AG20443 (cell line): ENCODE data around the gene OLFML2A.

Experiments
- DNase-seq: peaks from one replicate; pipeline ENCODE4 v3.0.0; 2012; ENCODE audit warnings: low spot score, mixed read lengths

Gene OLFML2A

GRCh38 chr9:124797343-124798103 lies 20.6 kb downstream of the OLFML2A start:
- no peak for DNase-seq

- no peak for DNase-seq
Measured at GRCh38 chr9:124799274-124800006, 22.5 kb downstream of the OLFML2A start.

GRCh38 chr9:124800306-124801259 lies 23.6 kb downstream of the OLFML2A start:
- DNase-seq, result peak; percentile 39

GRCh38 chr9:124801356-124801755 lies 24.4 kb downstream of the OLFML2A start:
- DNase-seq, result no peak

- no peak for DNase-seq
Measured at GRCh38 chr9:124802426-124802825, 25.5 kb downstream of the OLFML2A start.

GRCh38 chr9:124803911-124804310 lies 27.0 kb downstream of the OLFML2A start:
- no peak for DNase-seq

GRCh38 chr9:124805186-124805585 lies 28.3 kb downstream of the OLFML2A start:
- no peak for DNase-seq

GRCh38 chr9:124808246-124808956 lies 31.5 kb downstream of the OLFML2A start:
- DNase-seq, result no peak

GRCh38 chr9:124809211-124809610 lies 32.3 kb downstream of the OLFML2A start:
- no peak for DNase-seq

- DNase-seq, result no peak
Measured at GRCh38 chr9:124809741-124810500, 33.0 kb downstream of the OLFML2A start.

GRCh38 chr9:124810663-124811355 lies 33.9 kb downstream of the OLFML2A start:
- DNase-seq, result peak; percentile 87

- peak; percentile 96 for DNase-seq
Measured at GRCh38 chr9:124812441-124812876, 35.5 kb downstream of the OLFML2A start.

- DNase-seq, result no peak
Measured at GRCh38 chr9:124813041-124813440, 36.1 kb downstream of the OLFML2A start.

- no peak for DNase-seq
Measured at GRCh38 chr9:124813501-124814163, 36.7 kb downstream of the OLFML2A start.

GRCh38 chr9:124814164-124814535 lies 37.2 kb downstream of the OLFML2A start:
- DNase-seq, result no peak

GRCh38 chr9:124815601-124816000 lies 38.7 kb downstream of the OLFML2A start:
- DNase-seq, result no peak

GRCh38 chr9:124818431-124819281 lies 41.7 kb downstream of the OLFML2A start:
- DNase-seq, result peak; percentile 47

- DNase-seq, result no peak
Measured at GRCh38 chr9:124820698-124821623, 44.0 kb downstream of the OLFML2A start.
